DND-41 (cell line): ENCODE measurements around the gene CTRL.

ENCODE experiments used
- EZH2 ChIP-seq: IDR thresholded peaks from 3 replicates; pipeline ENCODE4 v1.6.1; 2012; ENCODE audit warnings: borderline replicate concordance, low read depth, mild to moderate bottlenecking, moderate library complexity, low read length, inconsistent platforms; ENCODE audit not compliant: severe bottlenecking
- TF ChIP-seq, protein P1 (sequence below): IDR thresholded peaks from 2 replicates; pipeline ENCODE4 v1.5.1; 2012; ENCODE audit warnings: borderline replicate concordance, low read length, moderate library complexity, mild to moderate bottlenecking; ENCODE audit not compliant: poor library complexity, severe bottlenecking; ENCODE audit errors: extremely low read depth

- TF ChIP-seq EZH2, result no peak
- TF ChIP-seq, protein P1, sequence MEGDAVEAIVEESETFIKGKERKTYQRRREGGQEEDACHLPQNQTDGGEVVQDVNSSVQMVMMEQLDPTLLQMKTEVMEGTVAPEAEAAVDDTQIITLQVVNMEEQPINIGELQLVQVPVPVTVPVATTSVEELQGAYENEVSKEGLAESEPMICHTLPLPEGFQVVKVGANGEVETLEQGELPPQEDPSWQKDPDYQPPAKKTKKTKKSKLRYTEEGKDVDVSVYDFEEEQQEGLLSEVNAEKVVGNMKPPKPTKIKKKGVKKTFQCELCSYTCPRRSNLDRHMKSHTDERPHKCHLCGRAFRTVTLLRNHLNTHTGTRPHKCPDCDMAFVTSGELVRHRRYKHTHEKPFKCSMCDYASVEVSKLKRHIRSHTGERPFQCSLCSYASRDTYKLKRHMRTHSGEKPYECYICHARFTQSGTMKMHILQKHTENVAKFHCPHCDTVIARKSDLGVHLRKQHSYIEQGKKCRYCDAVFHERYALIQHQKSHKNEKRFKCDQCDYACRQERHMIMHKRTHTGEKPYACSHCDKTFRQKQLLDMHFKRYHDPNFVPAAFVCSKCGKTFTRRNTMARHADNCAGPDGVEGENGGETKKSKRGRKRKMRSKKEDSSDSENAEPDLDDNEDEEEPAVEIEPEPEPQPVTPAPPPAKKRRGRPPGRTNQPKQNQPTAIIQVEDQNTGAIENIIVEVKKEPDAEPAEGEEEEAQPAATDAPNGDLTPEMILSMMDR, result no peak
Observed at GRCh38 chr16:67963662-67964321, 32.1 kb upstream of the CTRL start.
